ENCODE measurements around the gene CBLC.
A peak's percentile ranks its signal among the peaks of the same experiment; 100 is the strongest.

Gene CBLC

GRCh38 chr19:44794610-44795009, 16.9 kb downstream of the CBLC start:
- H3K9me3 Mint-ChIP-seq, result no peaks in the 10 kb centered on the region
- H3K27ac Mint-ChIP-seq, result no peak overlapping the region
- no peaks in the 10 kb centered on the region for H3K36me3 Mint-ChIP-seq
- H3K4me1 Mint-ChIP-seq, result peaks cover 14% of the 10 kb centered on the region
- H3K4me3 Mint-ChIP-seq, result no peak overlapping the region
- no peak for ATAC-seq
- H3K27me3 Mint-ChIP-seq, result peaks cover 75% of the 10 kb centered on the region

GRCh38 chr19:44795398-44795987, 17.8 kb downstream of the CBLC start:
- Mint-ChIP-seq H3K36me3 (no peaks in the 10 kb centered on the region), H3K27ac (no peak overlapping the region), H3K9me3 (no peaks in the 10 kb centered on the region), H3K4me3 (no peak overlapping the region), H3K27me3 (peaks cover 74% of the 10 kb centered on the region), H3K4me1 (peaks cover 19% of the 10 kb centered on the region)
- ATAC-seq, result no peak

GRCh38 chr19:44796701-44797115, 19.0 kb downstream of the CBLC start:
- no peaks in the 10 kb centered on the region for H3K9me3 Mint-ChIP-seq
- ATAC-seq, result no peak
- no peaks in the 10 kb centered on the region for H3K36me3 Mint-ChIP-seq
- H3K4me1 Mint-ChIP-seq, result peaks cover 21% of the 10 kb centered on the region
- no peak overlapping the region for H3K27ac Mint-ChIP-seq
- H3K4me3 Mint-ChIP-seq, result no peak overlapping the region
- H3K27me3 Mint-ChIP-seq, result peaks cover 74% of the 10 kb centered on the region

- H3K4me1 Mint-ChIP-seq, result peaks cover 12% of the 10 kb centered on the region
- no peak for ATAC-seq
- H3K27ac Mint-ChIP-seq, result peak overlapping the region; percentile 24
- H3K4me3 Mint-ChIP-seq, result no peak overlapping the region
- peaks cover 69% of the 10 kb centered on the region for H3K27me3 Mint-ChIP-seq
- H3K9me3 Mint-ChIP-seq, result no peaks in the 10 kb centered on the region
- H3K36me3 Mint-ChIP-seq, result no peaks in the 10 kb centered on the region
These were observed 22.1 kb downstream of the CBLC start for GRCh38 chr19:44799627-44800346.

GRCh38 chr19:44800461-44800860, 22.8 kb downstream of the CBLC start:
- Mint-ChIP-seq H3K36me3 (no peaks in the 10 kb centered on the region), H3K27ac (no peak overlapping the region), H3K4me3 (no peak overlapping the region), H3K4me1 (peaks cover 12% of the 10 kb centered on the region), H3K9me3 (no peaks in the 10 kb centered on the region), H3K27me3 (peaks cover 64% of the 10 kb centered on the region)
- peak; percentile 87 for ATAC-seq

- H3K27me3 Mint-ChIP-seq, result peaks cover 63% of the 10 kb centered on the region
- H3K36me3 Mint-ChIP-seq, result no peaks in the 10 kb centered on the region
- no peak for ATAC-seq
- no peak overlapping the region for H3K27ac Mint-ChIP-seq
- no peak overlapping the region for H3K4me3 Mint-ChIP-seq
- H3K9me3 Mint-ChIP-seq, result no peaks in the 10 kb centered on the region
- peaks cover 19% of the 10 kb centered on the region for H3K4me1 Mint-ChIP-seq
These were observed 26.0 kb downstream of the CBLC start for GRCh38 chr19:44803442-44804428.

- no peak overlapping the region for H3K27ac Mint-ChIP-seq
- ATAC-seq, result no peak
- peaks cover 7% of the 10 kb centered on the region for H3K4me1 Mint-ChIP-seq
- H3K27me3 Mint-ChIP-seq, result peaks cover 74% of the 10 kb centered on the region
- no peaks in the 10 kb centered on the region for H3K36me3 Mint-ChIP-seq
- no peak overlapping the region for H3K4me3 Mint-ChIP-seq
- no peaks in the 10 kb centered on the region for H3K9me3 Mint-ChIP-seq
These were observed 28.6 kb downstream of the CBLC start for GRCh38 chr19:44806291-44806690.

GRCh38 chr19:44807162-44807561, 29.5 kb downstream of the CBLC start:
- no peaks in the 10 kb centered on the region for H3K36me3 Mint-ChIP-seq
- no peak for ATAC-seq
- H3K4me3 Mint-ChIP-seq, result no peak overlapping the region
- H3K9me3 Mint-ChIP-seq, result no peaks in the 10 kb centered on the region
- peaks cover 81% of the 10 kb centered on the region for H3K27me3 Mint-ChIP-seq
- peaks cover 7% of the 10 kb centered on the region for H3K4me1 Mint-ChIP-seq
- no peak overlapping the region for H3K27ac Mint-ChIP-seq

GRCh38 chr19:44807652-44808462, 30.2 kb downstream of the CBLC start:
- Mint-ChIP-seq H3K9me3 (no peaks in the 10 kb centered on the region), H3K27me3 (peaks cover 74% of the 10 kb centered on the region), H3K27ac (no peak overlapping the region), H3K4me3 (no peak overlapping the region), H3K4me1 (peaks cover 7% of the 10 kb centered on the region), H3K36me3 (no peaks in the 10 kb centered on the region)
- ATAC-seq, result no peak

- H3K4me1 Mint-ChIP-seq, result peaks cover 7% of the 10 kb centered on the region
- H3K27me3 Mint-ChIP-seq, result peaks cover 65% of the 10 kb centered on the region
- no peak within 1 kb of the TSS for H3K27ac Mint-ChIP-seq
- no peaks in the 10 kb centered on the region for H3K36me3 Mint-ChIP-seq
- H3K4me3 Mint-ChIP-seq, result peak within 1 kb of the TSS; percentile 30
- no peak for ATAC-seq
- H3K9me3 Mint-ChIP-seq, result no peaks in the 10 kb centered on the region
These were observed 31.0 kb downstream of the CBLC start, which contains the start of gene BCAM for GRCh38 chr19:44808463-44809371. BCAM (plus strand) TSS chr19:44809103; CDS start chr19:44809125, 22 bp downstream.

- ATAC-seq, result no peak
- Mint-ChIP-seq H3K27ac (no peak overlapping the region), H3K27me3 (peaks cover 57% of the 10 kb centered on the region), H3K36me3 (no peaks in the 10 kb centered on the region), H3K4me1 (peaks cover 7% of the 10 kb centered on the region), H3K9me3 (no peaks in the 10 kb centered on the region), H3K4me3 (no peak overlapping the region)
These were observed 32.0 kb downstream of the CBLC start for GRCh38 chr19:44809577-44810233.

GRCh38 chr19:44810234-44811121, 32.8 kb downstream of the CBLC start:
- H3K4me1 Mint-ChIP-seq, result peaks cover 7% of the 10 kb centered on the region
- H3K36me3 Mint-ChIP-seq, result no peaks in the 10 kb centered on the region
- no peak for ATAC-seq
- no peaks in the 10 kb centered on the region for H3K9me3 Mint-ChIP-seq
- no peak overlapping the region for H3K4me3 Mint-ChIP-seq
- H3K27me3 Mint-ChIP-seq, result peaks cover 57% of the 10 kb centered on the region
- H3K27ac Mint-ChIP-seq, result no peak overlapping the region

GRCh38 chr19:44811122-44811419, 33.4 kb downstream of the CBLC start:
- Mint-ChIP-seq H3K4me1 (peaks cover 7% of the 10 kb centered on the region), H3K27ac (no peak overlapping the region), H3K27me3 (peaks cover 57% of the 10 kb centered on the region), H3K36me3 (no peaks in the 10 kb centered on the region), H3K4me3 (no peak overlapping the region), H3K9me3 (no peaks in the 10 kb centered on the region)
- ATAC-seq, result no peak
